A673 (cell line): ENCODE data around the gene HMGCL.

Experiments used
- EZH2 ChIP-seq: fragments of 200-600 bp; sonication (generic); IDR thresholded peaks from 2 replicates; pipeline ENCODE4 v1.6.1; 2017; ENCODE audit warnings: borderline replicate concordance, low read depth, mild to moderate bottlenecking, mixed read lengths, antibody characterized with exemption, low read length; ENCODE audit not compliant: poor library complexity, severe bottlenecking
- TF ChIP-seq, protein P1 (sequence below): fragments of 300-800, 200-600 bp; sonication (generic); conservative IDR thresholded peaks from 2 replicates; pipeline ENCODE4 v1.5.1; 2017; ENCODE audit warnings: low read depth, mild to moderate bottlenecking, antibody characterized with exemption, low read length, moderate library complexity, mixed read lengths

DNA sequence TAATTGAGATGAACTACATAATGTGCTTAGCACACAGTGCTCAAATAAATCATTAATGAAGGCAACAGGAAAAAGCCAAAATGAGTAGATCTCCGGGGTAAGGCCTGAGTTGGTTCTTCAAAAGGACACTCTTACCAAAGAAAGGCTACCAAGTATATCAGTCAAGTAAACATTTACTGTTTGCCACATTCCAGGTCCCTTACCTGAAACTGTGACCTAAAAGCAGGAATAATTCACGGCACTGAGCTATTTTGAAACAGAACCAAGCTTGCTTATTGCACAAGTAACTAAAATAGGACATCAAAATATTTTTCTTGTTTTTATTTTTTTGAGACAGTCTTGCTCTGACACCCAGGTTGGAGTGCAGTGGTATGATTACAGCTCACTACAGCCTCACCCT is 49.0 kb downstream of the HMGCL start:
- TF ChIP-seq, protein P1, sequence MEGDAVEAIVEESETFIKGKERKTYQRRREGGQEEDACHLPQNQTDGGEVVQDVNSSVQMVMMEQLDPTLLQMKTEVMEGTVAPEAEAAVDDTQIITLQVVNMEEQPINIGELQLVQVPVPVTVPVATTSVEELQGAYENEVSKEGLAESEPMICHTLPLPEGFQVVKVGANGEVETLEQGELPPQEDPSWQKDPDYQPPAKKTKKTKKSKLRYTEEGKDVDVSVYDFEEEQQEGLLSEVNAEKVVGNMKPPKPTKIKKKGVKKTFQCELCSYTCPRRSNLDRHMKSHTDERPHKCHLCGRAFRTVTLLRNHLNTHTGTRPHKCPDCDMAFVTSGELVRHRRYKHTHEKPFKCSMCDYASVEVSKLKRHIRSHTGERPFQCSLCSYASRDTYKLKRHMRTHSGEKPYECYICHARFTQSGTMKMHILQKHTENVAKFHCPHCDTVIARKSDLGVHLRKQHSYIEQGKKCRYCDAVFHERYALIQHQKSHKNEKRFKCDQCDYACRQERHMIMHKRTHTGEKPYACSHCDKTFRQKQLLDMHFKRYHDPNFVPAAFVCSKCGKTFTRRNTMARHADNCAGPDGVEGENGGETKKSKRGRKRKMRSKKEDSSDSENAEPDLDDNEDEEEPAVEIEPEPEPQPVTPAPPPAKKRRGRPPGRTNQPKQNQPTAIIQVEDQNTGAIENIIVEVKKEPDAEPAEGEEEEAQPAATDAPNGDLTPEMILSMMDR = no peak
- no peak for TF ChIP-seq EZH2
